Caco-2 (cell line): ENCODE measurements around the gene HPX. TPM values are rescaled to one million over a fixed set of nuclear protein-coding genes. Genes with fewer than 3 reads are reported as not detected.
A peak's percentile ranks its signal among the peaks of the same experiment; 100 is the strongest.

Experiments
- BruUV-seq: library from RNA; stranded (reverse); fragments of 400-500 nt; replicated peaks from 2 replicates; lab custom pipeline; 2021; lab: Mats Ljungman, UMichigan
- CTCF ChIA-PET: fragments of 300-600 bp; sonication (Branson Sonifier 250); formaldehyde crosslinking; loops from one replicate; lab custom pipeline; 2022; ENCODE audit warnings: antibody characterized with exemption; lab: Charles Lee
- POLR2A ChIA-PET: fragments of 300-600 bp; sonication (Branson Sonifier 250); formaldehyde crosslinking; loops from one replicate; lab custom pipeline; 2022; ENCODE audit warnings: antibody characterized with exemption; lab: Charles Lee
- DNase-seq, 2 experiments: peaks; one replicate each; pipeline versions ENCODE4 v3.0.0 to v3.0.0-alpha.2; 2020 to 2022
- H3K27me3 ChIP-seq: replicated peaks from 2 replicates; pipeline ENCODE4 v1.6.0; 2011; ENCODE audit warnings: low read length; ENCODE audit not compliant: control insufficient read depth, insufficient read depth
- H3K36me3 ChIP-seq: 2 replicates; pipeline ENCODE4 v1.5.1; 2011; ENCODE audit warnings: low read length; ENCODE audit not compliant: control insufficient read depth, insufficient read depth
- H3K4me1 ChIP-seq: fragments of 250-450 bp; sonication (Bioruptor Pico); 2 replicates; pipeline ENCODE4 v1.5.1; 2020; ENCODE audit warnings: mild to moderate bottlenecking
- H3K4me3 ChIP-seq: 2 replicates; pipeline ENCODE4 v1.5.1; 2011; ENCODE audit warnings: low read depth, mild to moderate bottlenecking, control low read depth, low read length
- H3K9me3 ChIP-seq: fragments of 250-450 bp; sonication (Bioruptor Pico); 2 replicates; pipeline ENCODE4 v1.5.1; 2020; ENCODE audit warnings: mild to moderate bottlenecking, moderate library complexity
- H3K27ac Mint-ChIP-seq: one replicate; pipeline ENCODE4 v1.8.0; 2022; ENCODE audit warnings: mixed read lengths; ENCODE audit not compliant: unreplicated experiment
- H3K27me3 Mint-ChIP-seq: one replicate; pipeline ENCODE4 v1.8.0; 2022; ENCODE audit warnings: mixed read lengths; ENCODE audit not compliant: insufficient read depth, unreplicated experiment
- H3K36me3 Mint-ChIP-seq: one replicate; pipeline ENCODE4 v1.8.0; 2022; ENCODE audit warnings: mild to moderate bottlenecking, mixed read lengths; ENCODE audit not compliant: insufficient read depth, unreplicated experiment
- H3K4me1 Mint-ChIP-seq: one replicate; pipeline ENCODE4 v1.8.0; 2022; ENCODE audit warnings: low read depth, mixed read lengths; ENCODE audit not compliant: unreplicated experiment
- H3K4me3 Mint-ChIP-seq: one replicate; pipeline ENCODE4 v1.8.0; 2022; ENCODE audit warnings: mild to moderate bottlenecking, moderate library complexity, mixed read lengths; ENCODE audit not compliant: unreplicated experiment
- H3K9me3 Mint-ChIP-seq: one replicate; pipeline ENCODE4 v1.8.0; 2022; ENCODE audit warnings: mixed read lengths; ENCODE audit not compliant: unreplicated experiment
- intact Hi-C: fragments of 100-400 bp; cut with micrococcal nuclease; formaldehyde crosslinking; loops from one replicate; pipeline ENCODE4 v1.10.0; 2022; ENCODE audit not compliant: unreplicated experiment
- total RNA-seq: library from RNA; stranded (reverse); gene quantifications from 2 replicates; pipeline ENCODE4 v1.2.3, GENCODE V29; 2022
- TF ChIP-seq, protein P1 (sequence below), 2 experiments: fragments of 200-600 bp in 1 of 2; IDR thresholded peaks; 1 replicate in 1 of 2; 2 replicates in 1 of 2; pipeline versions ENCODE4 v1.5.1 to v1.8.0; 2011 to 2022; ENCODE audit warnings: antibody characterized with exemption in 1 of 2, control low read depth in 1 of 2, inconsistent platforms in 1 of 2, low read depth in 1 of 2, low read length in 1 of 2, mild to moderate bottlenecking in 1 of 2, moderate library complexity in 1 of 2; ENCODE audit not compliant: insufficient read depth in 1 of 2, severe bottlenecking in 1 of 2, unreplicated experiment in 1 of 2

HPX gene
- total RNA-seq, 1 experiment from 2014 or later: 10.7 TPM

DNA sequence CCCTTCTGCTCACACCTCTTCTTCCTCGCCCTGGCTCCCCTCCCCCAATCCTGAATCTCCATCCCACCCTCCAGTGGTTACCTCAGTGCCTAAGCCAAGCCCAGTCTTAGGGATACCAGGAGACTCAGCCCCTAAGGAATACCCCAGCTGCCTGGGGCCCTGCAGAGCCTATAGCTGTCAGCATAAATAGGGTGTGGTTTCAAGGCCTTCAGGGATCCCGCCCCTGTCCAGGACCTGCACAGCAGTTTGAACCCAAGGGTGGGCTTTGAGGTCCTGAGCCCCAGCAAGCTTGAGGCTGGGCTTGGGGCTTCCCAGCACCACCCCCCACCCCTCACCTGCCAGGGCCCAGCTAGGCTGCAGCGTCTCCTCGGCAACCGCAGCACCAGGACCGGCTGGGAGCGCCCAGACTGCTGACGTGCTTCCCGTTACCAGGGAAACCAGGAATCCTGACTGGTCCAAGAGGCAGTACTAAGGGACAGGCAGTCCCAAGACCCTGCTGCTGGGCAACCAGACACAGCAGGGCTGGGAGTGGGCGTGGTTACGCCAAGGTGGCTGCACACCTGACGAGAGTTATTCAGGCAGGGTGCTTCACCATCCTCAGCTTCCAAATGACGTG lies 35.6 kb downstream of the HPX start:
- Histone ChIP-seq H3K27me3 (no peaks in the 10 kb centered on the region), H3K4me1 (peaks cover 39% of the 10 kb centered on the region), H3K9me3 (no peaks in the 10 kb centered on the region), H3K36me3 (no peaks in the 10 kb centered on the region), H3K4me3 (no peak overlapping the region)
- BruUV-seq: no TSS peak
- peak in 1 of 2 experiments; percentile 42 for DNase-seq
- Mint-ChIP-seq H3K4me3 (no peak overlapping the region), H3K4me1 (peaks cover 38% of the 10 kb centered on the region), H3K27me3 (no peaks in the 10 kb centered on the region), H3K27ac (peak overlapping the region; percentile 89), H3K9me3 (no peaks in the 10 kb centered on the region), H3K36me3 (peaks cover 13% of the 10 kb centered on the region)
- TF ChIP-seq, protein P1, sequence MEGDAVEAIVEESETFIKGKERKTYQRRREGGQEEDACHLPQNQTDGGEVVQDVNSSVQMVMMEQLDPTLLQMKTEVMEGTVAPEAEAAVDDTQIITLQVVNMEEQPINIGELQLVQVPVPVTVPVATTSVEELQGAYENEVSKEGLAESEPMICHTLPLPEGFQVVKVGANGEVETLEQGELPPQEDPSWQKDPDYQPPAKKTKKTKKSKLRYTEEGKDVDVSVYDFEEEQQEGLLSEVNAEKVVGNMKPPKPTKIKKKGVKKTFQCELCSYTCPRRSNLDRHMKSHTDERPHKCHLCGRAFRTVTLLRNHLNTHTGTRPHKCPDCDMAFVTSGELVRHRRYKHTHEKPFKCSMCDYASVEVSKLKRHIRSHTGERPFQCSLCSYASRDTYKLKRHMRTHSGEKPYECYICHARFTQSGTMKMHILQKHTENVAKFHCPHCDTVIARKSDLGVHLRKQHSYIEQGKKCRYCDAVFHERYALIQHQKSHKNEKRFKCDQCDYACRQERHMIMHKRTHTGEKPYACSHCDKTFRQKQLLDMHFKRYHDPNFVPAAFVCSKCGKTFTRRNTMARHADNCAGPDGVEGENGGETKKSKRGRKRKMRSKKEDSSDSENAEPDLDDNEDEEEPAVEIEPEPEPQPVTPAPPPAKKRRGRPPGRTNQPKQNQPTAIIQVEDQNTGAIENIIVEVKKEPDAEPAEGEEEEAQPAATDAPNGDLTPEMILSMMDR (IDR thresholded peaks at IDR 0.05; ENCODE audit: insufficient read depth in 1 of 2, low read depth in 1 of 2, low read length in 1 of 2, severe bottlenecking in 1 of 2, unreplicated experiment in 1 of 2): no peak
- CTCF ChIA-PET: interaction anchor here (0.6 to 2.3 kb wide), 3 partner anchors 26 to 1394 kb away, joined by 3 to 15 read pairs (median 5); no protein-coding TSS in a partner anchor
- POLR2A ChIA-PET: no interaction called here
- intact Hi-C loops: loop anchor here (1.0 kb wide), 1 partner anchor 8 kb away; no protein-coding TSS in a partner anchor

DNA sequence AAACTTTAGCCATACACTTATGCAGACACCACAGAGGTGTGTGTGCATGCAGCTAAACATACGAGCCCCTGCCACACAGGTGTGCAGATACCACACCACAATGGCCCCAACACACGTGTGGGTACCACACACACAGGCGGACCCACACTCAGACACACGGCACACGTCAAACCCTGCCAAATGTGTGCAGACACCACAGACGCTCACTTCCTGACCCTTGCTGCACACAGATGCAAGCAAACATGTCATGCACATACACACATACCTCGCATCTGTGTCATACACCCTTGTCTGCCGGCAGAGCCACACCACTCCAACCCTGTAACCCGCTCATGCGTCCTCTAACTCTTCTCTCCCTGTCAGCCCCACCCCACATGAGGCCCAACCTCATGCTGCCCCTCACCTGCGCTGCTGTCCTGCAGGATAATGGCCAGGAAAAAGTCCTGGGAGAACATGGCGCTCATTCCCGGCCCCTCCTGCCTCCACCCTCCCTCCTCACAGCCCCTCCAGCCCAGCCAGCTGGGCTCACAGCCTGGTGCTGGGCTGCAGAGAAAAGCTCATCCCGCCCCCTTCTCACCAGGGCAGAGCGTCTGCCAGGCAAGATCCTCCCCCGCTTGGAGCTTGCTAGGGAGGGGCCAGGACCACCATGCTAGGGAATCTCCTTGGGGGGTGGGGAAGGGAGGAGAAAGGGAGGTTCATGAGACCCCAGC lies 36.3 kb downstream of the HPX start:
- DNase-seq: no peak
- ChIA-PET POLR2A (no interaction called here), CTCF (interaction anchor here (1.7 kb wide), 1 partner anchor 42 kb away, joined by 5 read pairs; no protein-coding TSS in a partner anchor)
- H3K36me3 Mint-ChIP-seq: peaks cover 16% of the 10 kb centered on the region
- peaks cover 43% of the 10 kb centered on the region for H3K4me1 ChIP-seq
- BruUV-seq: no TSS peak
- H3K27me3 ChIP-seq: no peaks in the 10 kb centered on the region
- intact Hi-C loops: loop anchor here (1.0 kb wide), 1 partner anchor 7 kb away; no protein-coding TSS in a partner anchor
- TF ChIP-seq, protein P1 (IDR thresholded peaks at IDR 0.05; ENCODE audit: insufficient read depth in 1 of 2, low read depth in 1 of 2, low read length in 1 of 2, severe bottlenecking in 1 of 2, unreplicated experiment in 1 of 2): no peak
- peak overlapping the region; percentile 49 for H3K27ac Mint-ChIP-seq
- peaks cover 1% of the 10 kb centered on the region; the same call in 1 of the 2 replicates for H3K36me3 ChIP-seq
- no peak overlapping the region for H3K4me3 Mint-ChIP-seq
- H3K9me3 Mint-ChIP-seq: no peaks in the 10 kb centered on the region
- no peaks in the 10 kb centered on the region for H3K27me3 Mint-ChIP-seq
- no peak overlapping the region for H3K4me3 ChIP-seq
- H3K4me1 Mint-ChIP-seq: peaks cover 44% of the 10 kb centered on the region
- H3K9me3 ChIP-seq: no peaks in the 10 kb centered on the region

DNA sequence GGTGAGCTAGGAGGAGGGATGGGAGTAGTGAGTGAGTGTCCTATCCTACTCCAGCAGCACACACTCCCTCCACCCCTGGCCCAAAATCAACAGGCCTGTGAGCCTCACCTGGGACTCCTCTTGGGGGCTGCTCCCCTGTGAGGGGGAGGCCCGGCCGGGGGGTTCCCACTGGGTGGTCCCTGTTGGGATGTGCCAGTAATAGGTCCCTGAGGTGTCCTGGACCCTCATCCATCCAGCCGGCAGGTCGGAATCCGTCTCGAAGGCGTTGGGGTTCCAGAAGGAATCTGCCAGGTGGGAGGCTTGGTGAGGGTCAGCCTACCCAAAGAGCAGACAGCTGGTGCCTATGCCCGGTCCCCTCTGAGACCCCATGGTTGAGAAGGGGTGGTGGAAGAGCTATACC lies 37.2 kb downstream of the HPX start:
- no peaks in the 10 kb centered on the region for H3K9me3 ChIP-seq
- H3K4me3 Mint-ChIP-seq: no peak overlapping the region
- ChIA-PET POLR2A (no interaction called here), CTCF (no interaction called here)
- no peaks in the 10 kb centered on the region for H3K27me3 ChIP-seq
- H3K27ac Mint-ChIP-seq: no peak overlapping the region
- DNase-seq: no peak
- H3K36me3 ChIP-seq: peaks cover 1% of the 10 kb centered on the region; the same call in 1 of the 2 replicates
- no peaks in the 10 kb centered on the region for H3K9me3 Mint-ChIP-seq
- TF ChIP-seq, protein P1 (IDR thresholded peaks at IDR 0.05; ENCODE audit: insufficient read depth in 1 of 2, low read depth in 1 of 2, low read length in 1 of 2, severe bottlenecking in 1 of 2, unreplicated experiment in 1 of 2): no peak
- no peak overlapping the region for H3K4me3 ChIP-seq
- intact Hi-C loops: no loop called here
- no peaks in the 10 kb centered on the region for H3K27me3 Mint-ChIP-seq
- BruUV-seq: no TSS peak
- peaks cover 53% of the 10 kb centered on the region for H3K4me1 Mint-ChIP-seq
- H3K4me1 ChIP-seq: peaks cover 51% of the 10 kb centered on the region
- H3K36me3 Mint-ChIP-seq: peaks cover 18% of the 10 kb centered on the region
